Cerebellar nuclear complex (tissue), 1 donor: ENCODE results near the gene MTX1.
"Not testable (repeated sequence)": the region's sequence is repeated elsewhere in the genome, so short reads cannot be mapped to it uniquely, and the experiment has no call there.

Source experiments
- DNase-seq, 2 experiments: peaks; one replicate each; lab custom pipeline; 2025; lab: John Stamatoyannopoulos, UW

MTX1 gene

DNA sequence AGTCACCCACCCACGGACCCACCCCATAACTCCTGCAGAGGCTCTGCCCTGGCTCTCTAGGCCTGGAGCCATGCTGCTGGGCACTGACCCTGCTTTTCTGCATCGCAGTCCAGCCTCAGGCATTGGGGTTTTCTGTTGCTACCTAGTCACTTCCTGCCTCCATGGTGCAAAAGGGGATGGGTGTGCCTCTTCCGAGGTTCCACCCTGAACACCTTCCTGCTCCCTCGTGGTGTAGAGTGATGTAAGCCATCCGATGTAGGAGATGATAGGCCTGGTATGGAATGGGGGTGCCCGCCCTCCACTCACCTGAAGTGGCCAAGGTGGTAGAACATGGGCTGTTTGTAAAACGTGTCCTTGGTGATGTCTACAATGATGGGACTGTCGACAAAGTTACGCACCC is 26.9 kb downstream of the MTX1 start:
- DNase-seq, result not testable (repeated sequence)

DNA sequence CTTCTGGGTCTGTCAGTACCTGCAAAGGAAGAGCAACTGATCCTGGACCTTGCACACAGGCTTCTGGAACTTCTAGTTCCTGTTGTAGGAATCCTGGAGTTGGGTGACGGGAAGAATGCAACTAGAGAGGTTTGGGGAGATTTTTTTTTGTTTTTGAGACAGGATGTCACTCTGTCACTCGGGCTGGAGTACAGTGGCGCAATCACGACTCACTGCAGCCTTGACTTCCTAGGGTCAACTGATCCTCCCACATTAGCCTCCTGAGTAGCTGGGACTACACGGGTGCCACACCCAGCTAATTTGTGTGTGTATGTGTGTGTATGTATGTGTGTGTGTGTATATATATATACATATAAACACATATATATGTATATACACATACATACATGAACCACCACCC is 28.0 kb downstream of the MTX1 start:
- DNase-seq, result no peak

DNA sequence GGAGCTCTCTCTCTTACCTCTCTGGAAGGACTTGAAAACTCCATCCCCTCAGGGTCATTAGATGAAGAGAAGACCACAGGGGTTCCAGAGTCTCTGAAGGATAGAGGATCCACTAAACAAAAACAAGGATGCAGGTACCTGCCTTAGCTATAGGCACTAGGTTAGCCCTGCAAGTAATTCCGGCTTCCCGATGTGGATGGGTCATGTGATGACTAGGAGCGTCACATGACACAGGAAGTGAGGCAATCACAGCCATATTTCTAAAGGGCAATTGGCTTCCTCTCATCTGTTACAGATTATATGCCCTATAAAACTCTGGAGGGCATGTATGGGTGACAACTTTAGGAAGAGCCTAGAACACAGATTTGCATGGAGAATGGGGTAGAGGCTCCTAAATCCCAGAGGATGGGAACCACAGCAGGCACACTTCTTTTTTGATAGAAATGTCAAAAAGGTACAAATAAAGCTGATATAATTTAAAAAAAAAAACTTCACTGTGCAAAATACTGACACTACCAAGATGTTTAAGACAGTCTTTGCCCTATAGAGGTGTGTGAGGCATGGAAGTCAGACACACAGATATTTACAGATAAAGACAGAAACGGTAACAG is 32.7 kb downstream of the MTX1 start:
- DNase-seq, result peak; percentile 46 to 48

DNA sequence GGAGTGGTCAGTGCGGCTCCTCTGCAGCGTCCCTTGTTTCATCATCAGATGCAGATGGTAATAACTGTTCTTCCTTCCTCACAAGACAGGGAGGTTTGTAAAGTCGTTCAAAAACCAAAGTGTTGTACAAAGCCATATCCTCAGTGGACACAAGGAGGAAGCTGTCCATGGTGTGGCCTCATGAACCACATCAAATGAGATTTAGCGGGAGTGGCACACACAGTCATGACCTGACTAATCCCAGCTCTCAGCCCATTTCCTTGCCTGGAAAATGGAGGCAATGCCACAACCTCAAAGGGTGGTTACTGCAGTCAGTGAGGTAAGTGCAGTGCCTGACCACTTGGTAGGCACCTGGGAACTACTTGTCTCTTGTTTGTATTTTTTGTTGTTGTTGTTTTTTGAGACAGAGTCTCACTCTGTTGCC is 33.4 kb downstream of the MTX1 start:
- DNase-seq, result no peak

DNA sequence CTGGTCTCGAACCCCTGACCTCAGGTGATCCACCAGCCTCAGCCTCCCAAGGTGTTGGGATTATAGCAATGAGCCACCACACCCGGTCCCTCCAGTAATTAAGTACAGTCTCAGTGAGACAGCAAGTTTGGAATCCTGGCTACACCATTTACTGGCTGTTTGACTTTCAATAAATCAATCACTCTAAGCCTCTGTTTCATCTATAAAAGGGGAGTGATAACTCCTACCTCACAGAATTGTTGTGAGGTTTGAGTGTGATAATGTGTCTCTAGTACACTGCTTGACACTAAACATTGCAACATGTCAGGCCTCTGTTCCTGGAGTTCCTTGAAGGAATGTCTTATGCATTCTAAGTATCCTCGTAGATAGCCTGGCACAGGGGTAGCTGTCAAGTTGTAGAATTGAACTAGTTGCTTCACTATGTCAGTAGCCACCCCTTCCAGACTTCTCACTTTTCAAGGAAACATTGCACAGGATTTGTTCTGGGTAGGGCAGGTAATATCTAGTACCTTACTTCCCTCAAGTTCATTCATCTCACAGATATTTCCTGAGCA is 34.4 kb downstream of the MTX1 start:
- no peak for DNase-seq

DNA sequence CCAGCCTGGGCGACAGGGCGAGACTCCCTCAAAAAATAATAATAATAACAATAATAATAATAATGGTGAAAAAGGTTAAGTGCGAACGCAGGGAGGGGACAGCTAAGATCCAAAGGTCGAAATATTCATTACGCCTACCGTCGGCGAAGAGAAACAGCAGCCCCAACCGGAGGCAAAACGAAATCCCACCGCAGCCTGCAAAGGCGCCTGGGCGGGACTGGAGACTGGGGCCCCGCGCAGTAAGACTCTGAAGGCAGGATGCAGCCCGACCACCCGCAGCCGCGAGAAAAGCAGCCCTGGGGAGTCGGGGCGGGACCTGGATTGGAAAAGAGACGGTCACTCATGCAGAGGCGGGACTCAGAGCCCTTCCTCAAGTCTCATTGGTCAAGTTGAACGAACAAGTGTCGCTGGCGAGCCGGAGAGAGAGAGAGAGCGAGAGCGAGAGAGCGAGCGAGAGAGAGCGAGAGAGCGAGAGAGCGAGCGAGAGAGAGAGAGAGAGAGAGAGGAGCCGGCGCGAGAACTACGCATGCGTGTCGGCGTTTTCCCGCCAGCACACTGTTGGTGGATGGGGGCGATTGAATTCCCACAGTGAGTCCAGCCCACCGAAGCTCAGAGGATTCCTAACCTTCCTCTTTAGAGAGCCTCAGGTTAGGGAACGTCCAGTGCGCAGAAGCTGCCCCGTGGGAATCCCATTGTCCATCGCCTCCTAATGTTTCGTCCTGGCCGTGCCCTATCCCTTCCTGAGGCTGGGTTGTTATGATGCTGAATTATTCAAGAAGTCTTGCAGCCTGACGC is 36.1 kb downstream of the MTX1 start:
- peak; percentile 97 to 100 for DNase-seq

DNA sequence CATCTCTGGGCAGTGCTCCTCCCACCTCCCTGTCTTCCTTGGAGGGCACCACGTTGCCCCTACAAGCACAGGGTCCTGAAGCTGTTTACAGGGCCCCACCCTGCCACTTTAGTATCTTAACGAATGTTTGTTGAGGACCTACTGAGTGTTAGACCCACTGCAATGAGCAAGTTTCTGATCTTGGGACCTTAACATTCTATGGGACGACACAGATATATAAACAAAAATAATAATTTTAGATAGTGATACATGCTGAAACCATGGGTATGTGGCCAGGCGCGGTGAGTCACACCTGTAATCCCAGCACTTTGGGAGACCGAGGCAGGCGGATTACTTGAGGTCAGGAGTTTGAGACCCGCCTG is 36.6 kb downstream of the MTX1 start:
- DNase-seq, result no peak

DNA sequence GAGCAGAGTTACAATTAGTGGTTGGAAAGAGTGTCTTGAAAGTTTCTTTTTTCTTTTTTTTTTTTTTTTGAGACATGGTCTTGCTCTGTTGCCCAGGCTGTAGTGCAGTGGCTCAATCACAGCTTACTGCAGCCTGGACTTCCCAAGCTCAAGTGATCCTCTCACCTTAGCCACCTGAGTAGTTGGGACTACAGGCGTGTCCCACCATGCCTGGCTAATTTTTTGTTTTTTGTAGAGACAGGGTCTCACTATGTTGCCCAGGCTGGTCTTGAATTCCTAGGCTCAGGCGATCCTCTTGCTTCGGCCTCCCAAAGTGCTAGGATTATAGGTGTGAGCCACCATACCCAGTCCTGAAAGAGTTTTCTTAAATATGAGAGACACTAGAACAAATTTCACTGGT is 38.3 kb downstream of the MTX1 start:
- not testable (repeated sequence) for DNase-seq

DNA sequence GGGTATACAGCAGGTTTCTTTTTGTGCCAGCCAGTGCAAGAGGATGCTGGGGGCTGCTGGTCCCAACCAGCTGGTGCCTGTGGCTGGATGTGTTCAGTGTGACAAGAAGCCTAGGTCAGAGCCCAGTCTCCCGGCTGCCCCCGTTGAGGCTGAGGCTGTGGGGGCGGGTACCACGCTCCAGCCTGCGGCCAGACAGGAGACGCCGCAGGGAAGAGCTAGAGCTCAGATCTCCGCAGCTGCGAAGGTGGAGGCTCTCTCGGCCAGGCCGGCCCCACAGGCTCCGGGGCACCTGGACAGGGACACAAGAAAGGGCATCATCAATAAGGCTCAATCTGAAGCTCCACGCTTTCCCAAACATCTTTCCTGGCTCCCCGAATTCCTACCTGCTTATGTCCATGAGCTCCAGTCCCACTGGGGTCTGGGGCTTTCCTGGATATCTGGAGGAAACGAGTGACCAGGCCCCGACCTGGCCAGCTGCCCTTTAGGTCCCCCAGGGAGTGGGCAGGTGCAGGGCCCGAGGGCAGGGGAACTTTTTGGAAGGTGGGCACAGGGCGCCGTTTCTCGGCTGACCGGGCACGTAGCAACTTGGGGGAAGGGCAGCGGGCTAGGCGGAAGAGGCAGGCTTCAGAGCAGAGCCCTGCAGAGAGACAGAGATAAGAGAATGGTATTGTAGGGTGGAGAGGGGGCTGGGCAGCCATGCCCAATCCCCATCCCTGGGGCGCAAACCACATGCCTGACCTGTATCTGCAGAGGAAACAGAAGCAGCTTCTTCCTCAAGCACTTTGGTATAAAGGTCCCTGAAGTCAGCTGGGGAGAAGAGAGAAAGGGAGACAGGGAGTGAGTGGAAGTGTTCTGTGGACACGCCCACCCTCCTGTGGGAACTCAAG is 39.4 kb downstream of the MTX1 start:
- DNase-seq, result no peak

DNA sequence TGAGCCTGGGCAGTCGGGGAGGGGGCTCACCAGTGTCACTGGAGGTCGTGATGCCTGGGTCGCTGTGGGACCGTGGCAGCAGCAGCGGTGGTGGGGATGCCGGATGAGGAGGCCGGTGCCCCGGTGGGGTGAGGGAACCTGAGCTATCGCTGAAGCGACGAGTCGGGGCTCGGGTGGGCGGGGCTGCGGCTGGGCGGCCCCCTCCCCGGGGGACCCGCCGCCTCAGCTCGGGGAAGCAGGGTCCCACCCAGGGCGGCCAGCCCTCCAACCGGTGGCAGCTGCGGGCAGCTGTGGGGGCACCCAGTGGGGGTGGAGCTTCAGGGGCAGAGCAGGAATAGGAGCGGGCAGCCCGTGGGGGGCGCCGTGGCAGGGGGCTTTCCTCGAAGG is 41.7 kb downstream of the MTX1 start:
- no peak for DNase-seq

DNA sequence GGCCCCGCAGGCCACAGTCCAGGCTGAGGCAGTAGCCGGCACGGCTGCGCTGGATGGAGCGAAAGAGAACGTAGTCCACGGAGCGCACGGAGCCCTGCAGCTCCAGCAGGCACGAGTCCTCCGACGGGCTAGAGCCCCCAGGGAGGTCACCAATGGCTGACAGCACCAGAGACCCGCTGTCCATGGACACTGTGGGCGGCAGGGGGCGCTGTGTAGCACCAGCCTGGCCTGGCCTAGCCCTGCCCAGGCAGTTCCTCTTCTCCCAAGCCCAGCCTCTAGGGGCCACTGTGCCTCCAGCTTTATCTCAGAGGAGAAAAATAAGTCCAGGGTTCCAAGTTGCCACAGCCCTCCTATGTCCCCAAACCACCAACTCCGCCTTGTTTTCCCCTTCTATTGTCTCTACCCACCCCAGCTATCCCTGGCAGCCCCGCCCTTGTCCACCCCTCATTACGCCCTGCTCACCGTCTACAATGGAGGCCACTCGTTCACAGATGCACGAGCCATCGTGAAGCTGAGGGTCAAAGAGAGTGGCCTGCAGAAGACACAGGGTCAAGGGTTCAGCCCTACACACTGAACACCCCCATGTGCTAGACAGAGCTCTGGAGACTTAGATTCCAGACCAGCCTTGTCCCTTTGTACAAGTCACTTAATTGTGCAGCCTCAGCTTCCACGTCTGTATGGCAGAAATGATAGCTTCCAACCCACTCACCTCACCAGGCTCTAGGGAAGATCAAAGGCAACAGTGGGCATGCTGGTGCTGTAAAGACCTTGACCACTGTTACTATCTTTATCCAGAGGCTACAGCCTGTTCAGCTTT is 42.3 kb downstream of the MTX1 start:
- DNase-seq, result peak; percentile 25 to 78

DNA sequence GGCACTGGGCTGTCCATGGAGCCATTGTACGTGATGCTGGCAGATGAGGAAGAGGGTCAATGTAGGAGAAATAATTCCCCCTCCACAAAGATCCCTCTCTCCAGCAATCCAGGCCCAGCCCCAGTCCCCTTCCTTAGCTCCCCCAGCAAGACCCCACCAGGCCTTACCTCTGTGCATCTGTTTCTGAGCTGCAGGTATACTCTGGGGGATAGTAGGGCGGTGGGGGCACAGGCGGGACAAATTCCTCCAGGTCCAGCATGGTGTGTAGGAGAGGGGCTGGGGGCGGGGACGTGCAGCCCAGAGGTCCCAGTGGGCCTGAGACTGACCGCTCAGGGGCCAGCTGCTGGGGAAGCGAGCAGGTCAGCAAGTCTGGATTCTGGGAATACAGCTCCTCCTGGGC is 43.1 kb downstream of the MTX1 start:
- no peak for DNase-seq

DNA sequence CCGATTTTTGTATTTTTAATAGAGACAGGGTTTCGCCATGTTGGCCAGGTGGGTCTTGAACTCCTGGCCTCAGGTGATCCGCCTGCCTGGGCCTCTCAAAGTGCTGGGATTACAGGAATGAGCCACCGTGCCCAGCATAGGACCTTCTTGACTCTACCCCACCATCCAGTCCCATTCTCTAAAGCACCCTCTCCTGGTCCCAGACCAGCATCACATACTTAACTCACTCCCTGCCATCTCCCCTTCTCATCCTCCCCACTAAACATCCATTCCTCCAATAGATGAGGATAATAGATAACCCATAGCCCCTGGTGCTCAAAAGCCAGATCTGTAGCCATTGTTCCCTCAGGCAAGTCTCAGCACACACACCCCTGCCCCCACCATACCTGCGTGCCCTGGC is 44.7 kb downstream of the MTX1 start:
- no peak for DNase-seq

DNA sequence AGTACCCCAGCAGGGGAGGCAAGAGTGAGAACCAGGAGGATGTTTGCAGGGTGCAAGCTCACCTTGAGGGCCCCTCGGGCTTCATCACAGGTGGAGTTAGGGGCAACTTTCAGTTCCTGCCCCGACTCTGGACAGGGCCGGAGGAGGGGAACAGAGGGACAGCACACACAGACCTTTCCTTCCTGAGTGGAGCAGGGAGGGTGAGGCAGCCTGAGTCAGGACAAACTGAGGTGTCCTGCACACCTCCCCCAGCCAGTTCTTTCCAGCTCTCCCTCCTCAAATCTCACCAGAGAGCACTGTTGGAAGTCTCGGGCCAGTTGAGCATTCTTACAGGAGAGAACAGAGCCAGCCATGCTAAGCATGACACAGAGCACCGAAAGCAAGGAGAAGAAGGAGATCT is 45.3 kb downstream of the MTX1 start:
- DNase-seq, result no peak

DNA sequence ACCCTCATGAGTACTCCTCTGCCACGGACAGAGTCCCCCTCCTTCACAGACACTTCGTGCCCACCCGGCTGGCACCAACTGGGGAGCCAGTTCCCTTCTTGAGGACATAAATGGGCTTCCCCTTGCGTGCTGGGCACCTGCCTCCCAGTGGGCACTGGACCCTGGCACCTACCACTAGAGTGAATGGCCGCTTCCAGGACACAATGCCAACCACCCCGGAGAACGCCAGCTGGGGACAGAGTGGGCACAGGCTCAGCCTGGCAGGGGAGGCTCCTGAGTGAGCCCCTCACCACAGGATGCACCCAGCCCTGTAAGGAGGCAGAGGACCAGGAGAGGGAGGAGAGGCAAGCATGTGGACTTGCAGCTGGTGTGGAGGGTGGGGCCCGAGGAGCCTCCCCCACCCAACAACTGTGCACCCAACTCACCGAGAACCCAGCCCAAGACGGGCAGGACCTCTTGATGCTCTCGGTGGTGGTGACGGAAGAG is 45.8 kb downstream of the MTX1 start:
- no peak for DNase-seq

DNA sequence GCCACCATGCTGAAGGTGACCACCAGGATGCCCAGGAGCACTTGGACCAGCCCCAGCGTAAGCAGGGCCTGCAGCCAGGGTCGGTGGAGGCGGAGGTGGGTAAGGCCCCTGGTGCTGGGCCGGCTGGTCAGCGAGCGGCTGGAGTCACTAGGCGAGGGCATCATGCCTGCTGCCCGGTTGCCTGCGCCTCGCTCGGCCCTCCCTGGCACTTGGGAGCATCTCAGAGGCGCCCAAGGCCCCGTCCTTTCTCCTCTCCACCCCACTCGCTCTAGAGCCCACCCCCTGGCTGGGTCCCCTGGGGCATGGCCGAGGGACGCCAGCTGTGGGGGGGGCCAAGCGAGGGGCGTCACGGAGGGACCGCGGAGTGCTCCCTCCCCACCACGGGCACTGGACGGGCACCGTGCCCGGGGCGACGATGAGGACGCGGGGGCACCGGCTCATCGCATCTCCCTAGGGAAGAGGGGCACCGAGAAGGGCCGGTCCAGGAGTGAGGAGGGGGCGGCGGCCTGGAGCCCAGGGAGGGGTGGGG is 46.3 kb downstream of the MTX1 start:
- DNase-seq, result no peak

DNA sequence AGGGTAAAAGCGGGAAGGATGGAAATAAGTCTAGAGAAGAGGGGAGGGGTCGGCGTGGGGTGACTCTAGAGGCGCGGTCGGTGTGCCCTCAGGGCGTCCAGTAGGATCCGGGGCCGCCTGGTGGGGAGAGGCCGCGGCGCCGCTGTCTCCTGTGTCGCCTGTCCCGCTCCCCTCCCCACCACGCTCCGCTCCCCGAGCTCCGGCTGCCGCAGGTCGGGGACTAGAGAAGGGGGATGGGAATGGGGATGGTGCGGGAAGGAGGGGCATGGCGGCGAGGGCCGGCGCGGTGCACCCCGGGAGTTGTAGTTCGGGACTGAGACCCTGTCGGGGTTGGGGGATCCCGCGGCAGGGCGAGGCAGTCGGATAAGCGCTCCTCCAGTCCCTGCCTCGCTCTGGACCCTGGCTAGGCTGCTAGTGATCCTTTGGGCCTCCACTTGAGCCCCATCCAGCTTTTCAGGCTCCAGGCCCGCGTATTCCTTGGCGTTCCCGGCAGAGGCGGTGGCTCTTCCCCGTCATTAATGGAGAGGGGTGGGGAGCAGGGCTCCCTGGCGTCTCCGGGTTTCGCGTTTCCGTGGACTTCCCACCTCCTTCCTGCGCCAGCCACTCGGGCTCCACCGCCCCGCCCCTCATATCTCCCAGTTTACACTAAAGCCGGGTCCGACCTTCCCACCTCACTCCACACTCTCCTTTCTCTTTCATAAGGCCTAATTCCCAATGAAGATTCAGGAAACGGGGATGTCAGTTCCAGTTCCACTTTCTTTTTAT is 46.9 kb downstream of the MTX1 start, which contains the start of gene ENTREP3:
ENTREP3 (minus strand) TSS at position 241 of the 765 bp plus-strand sequence. CDS start 606 bp downstream, outside the sequence.
- peak; percentile 17 to 68 for DNase-seq

DNA sequence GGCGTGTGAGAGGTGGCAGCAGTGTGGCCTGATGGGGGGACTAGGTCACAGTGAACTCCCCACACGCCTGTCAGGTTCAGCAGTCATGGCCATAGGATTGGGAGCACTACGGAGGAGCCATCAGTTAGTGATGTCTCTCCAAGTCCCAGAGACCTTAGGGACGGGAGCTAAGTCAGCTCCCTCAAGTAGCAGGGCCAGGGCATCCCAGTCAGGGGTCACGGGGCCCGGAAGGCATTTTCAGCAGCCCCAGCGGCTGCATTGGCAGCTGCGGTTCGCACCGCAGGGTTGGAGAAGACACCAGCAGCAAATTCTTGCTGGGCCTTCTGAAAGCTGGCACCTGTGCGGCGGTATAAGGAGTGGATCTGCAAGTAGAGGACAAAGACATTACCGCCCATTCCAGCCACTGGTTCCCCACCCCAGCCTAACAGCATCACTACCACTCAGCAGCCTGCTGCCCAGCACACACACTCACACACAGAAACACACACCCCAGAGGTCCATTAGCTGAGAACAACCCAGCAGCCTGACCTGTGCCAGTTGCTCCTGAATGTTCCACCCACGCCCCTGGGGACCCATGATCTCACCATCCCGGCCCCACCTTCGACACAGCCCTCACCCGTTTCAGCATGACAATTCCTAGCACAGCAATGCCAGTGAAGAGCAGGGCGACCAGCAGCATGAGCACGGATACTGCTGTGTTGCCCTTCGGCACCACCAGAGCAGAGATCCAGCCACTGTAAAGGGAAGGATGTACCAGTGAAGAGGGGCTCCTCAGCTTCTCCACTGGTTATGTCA is 47.8 kb downstream of the MTX1 start:
- DNase-seq, result no peak

DNA sequence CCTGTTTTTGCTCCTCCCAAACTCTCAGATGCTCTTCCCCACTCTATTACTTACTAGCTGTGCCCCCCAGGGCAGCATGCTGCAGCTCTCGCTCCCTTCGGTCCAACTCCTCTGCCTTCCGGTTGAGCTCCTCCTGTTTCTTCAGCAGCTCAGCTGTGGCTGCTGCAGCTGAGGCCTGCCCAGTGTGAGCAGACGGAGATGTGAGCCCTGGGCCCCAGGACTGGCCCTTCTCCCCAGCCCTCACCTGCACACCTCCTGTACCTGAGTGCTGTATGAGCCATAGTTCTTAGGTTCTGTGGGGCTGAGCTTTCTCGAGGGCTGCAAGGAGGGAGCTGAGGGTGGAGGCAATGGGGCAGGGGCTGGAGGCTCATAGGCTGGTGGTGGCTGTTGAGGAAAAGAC is 51.8 kb downstream of the MTX1 start:
- no peak for DNase-seq

DNA sequence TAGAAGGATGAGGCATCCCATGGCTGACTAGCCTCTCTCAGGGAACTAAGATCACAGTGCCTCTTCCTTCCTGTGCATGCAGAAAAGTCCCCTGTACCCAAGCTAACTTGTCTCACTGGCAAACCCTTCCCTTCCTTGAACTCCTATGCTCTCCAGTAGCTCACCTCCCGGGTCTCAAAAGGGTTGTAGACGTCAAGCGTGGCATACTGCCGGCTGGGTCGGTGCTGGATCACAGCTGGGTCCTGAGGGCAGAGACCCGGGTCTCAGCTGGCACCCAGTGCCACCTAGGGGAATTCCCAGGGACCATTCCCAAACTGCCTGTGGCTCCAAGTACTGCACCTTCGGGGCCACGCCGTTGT is 53.0 kb downstream of the MTX1 start:
- no peak for DNase-seq
